ENCODE measurements around the gene GJD2. TPM values are rescaled to one million over a fixed set of nuclear protein-coding genes. Genes with fewer than 3 reads are reported as not detected.

Gene GJD2
- total and polyA plus RNA-seq, 3 donors from 2014 or later, result 0.11 to 0.16 TPM; not detected in 1

DNA sequence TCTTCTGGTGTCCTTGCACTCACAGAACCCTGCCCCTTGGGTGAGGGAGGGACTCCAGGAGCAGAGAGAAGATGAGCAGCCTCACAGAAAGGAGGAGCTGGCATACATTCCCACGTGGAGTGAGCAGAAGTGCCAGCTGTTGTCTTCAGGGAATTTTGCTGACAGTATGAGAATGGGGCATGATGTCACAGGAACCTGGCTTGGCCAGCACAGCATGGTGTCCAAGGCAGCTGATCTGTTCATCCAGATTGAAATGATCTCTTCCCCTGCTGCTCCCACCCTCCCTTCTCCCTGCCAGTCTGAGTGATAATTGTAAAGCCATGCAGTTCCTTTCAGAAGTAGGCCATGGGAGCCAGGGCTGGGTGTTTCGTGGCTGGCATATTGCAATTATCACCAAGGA, 53.3 kb downstream of the GJD2 start:
- H3K4me3 ChIP-seq, result no peak overlapping the region
- WGBS, 2 donors, result 48 to 49% methylated on average over 2 of the region's 2 CpGs
- no peaks in the 10 kb centered on the region for H3K4me1 ChIP-seq
- TF ChIP-seq, protein P1, sequence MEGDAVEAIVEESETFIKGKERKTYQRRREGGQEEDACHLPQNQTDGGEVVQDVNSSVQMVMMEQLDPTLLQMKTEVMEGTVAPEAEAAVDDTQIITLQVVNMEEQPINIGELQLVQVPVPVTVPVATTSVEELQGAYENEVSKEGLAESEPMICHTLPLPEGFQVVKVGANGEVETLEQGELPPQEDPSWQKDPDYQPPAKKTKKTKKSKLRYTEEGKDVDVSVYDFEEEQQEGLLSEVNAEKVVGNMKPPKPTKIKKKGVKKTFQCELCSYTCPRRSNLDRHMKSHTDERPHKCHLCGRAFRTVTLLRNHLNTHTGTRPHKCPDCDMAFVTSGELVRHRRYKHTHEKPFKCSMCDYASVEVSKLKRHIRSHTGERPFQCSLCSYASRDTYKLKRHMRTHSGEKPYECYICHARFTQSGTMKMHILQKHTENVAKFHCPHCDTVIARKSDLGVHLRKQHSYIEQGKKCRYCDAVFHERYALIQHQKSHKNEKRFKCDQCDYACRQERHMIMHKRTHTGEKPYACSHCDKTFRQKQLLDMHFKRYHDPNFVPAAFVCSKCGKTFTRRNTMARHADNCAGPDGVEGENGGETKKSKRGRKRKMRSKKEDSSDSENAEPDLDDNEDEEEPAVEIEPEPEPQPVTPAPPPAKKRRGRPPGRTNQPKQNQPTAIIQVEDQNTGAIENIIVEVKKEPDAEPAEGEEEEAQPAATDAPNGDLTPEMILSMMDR (IDR thresholded peaks at IDR 0.05), result no peak
- TF ChIP-seq POLR2A (IDR thresholded peaks at IDR 0.05), result no peak
- H3K27me3 ChIP-seq, result no peaks in the 10 kb centered on the region
- H3K27ac ChIP-seq, result no peak overlapping the region
- no peak for DNase-seq
- intact Hi-C loops (cut with DNase I; ENCODE audit: low total_unique reads), result no loop called here
- H3K36me3 ChIP-seq (ENCODE audit: low read depth, missing control alignments), result no peaks in the 10 kb centered on the region
- H3K9me3 ChIP-seq, result no peaks in the 10 kb centered on the region

Other genes with a start within 250 kb of the GJD2 start
- gene GOLGA8B, start 171.3 kb downstream of the GJD2 start, total RNA-seq, result 100 to 1,000 TPM; 364 to 370 TPM
- gene GOLGA8B, start 171.3 kb downstream of the GJD2 start, polyA plus RNA-seq (ENCODE audit: insufficient read depth, low read depth, low replicate concordance), result 50.5 TPM
- 1 to 10 TPM in 1 of 2 donors, under 1 TPM in 1; 0.93 to 1.2 TPM for gene ACTC1, start 40.6 kb upstream of the GJD2 start, total RNA-seq
- 31.2 TPM for gene ACTC1, start 40.6 kb upstream of the GJD2 start, polyA plus RNA-seq (ENCODE audit: insufficient read depth, low read depth, low replicate concordance)
- 10 to 100 TPM; 37.6 to 38.5 TPM for gene AQR, start 214.7 kb upstream of the GJD2 start, total RNA-seq
- 39.2 TPM for gene AQR, start 214.7 kb upstream of the GJD2 start, polyA plus RNA-seq (ENCODE audit: insufficient read depth, low read depth, low replicate concordance)
- gene ZNF770, start 233.3 kb upstream of the GJD2 start, total RNA-seq, result 10 to 100 TPM; 27.7 to 30.2 TPM
- 17.7 TPM for gene ZNF770, start 233.3 kb upstream of the GJD2 start, polyA plus RNA-seq (ENCODE audit: insufficient read depth, low read depth, low replicate concordance)